CD4-positive, CD25-positive, alpha-beta regulatory T cell (primary cell): ENCODE results near the gene TEX53. TPM values are rescaled to one million over a fixed set of nuclear protein-coding genes. Genes with fewer than 3 reads are reported as not detected.
A peak's percentile ranks its signal among the peaks of the same experiment; 100 is the strongest.

Source experiments
- ATAC-seq, 2 donors: fragments of 150-1000 bp; cut with Tn5 transposase; one replicate each; pipeline ENCODE4 v1.10.0; 2021; ENCODE audit warnings: low read depth in 2 of 2, moderate number of reproducible peaks in 2 of 2, moderate library complexity in 1 of 2
- DNase-seq, 3 donors: peaks; one replicate each; pipeline versions ENCODE4 v3.0.0 to v3.0.0-alpha.2; 2012 to 2022; ENCODE audit warnings: mixed read lengths in 1 of 3
- H3K27ac ChIP-seq: one replicate; pipeline ENCODE4 v1.7.0; 2013; ENCODE audit warnings: mild to moderate bottlenecking, low read length; ENCODE audit not compliant: insufficient read depth, poor library complexity, severe bottlenecking
- H3K27me3 ChIP-seq: one replicate; pipeline ENCODE4 v1.7.0; 2013; ENCODE audit warnings: low read length; ENCODE audit not compliant: control insufficient read depth, insufficient read depth
- H3K36me3 ChIP-seq: one replicate; pipeline ENCODE4 v1.7.0; 2013; ENCODE audit warnings: mild to moderate bottlenecking, low read length, moderate library complexity; ENCODE audit not compliant: control insufficient read depth, insufficient read depth
- H3K4me1 ChIP-seq: 2 replicates; pipeline ENCODE4 v1.7.0; 2013; ENCODE audit warnings: mild to moderate bottlenecking, low read length; ENCODE audit not compliant: insufficient read depth, control insufficient read depth, poor library complexity, severe bottlenecking
- H3K4me3 ChIP-seq: one replicate; pipeline ENCODE4 v1.7.0; 2013; ENCODE audit warnings: low read depth, mild to moderate bottlenecking, low read length, moderate library complexity
- H3K9me3 ChIP-seq, 2 experiments: 1 replicate in 1 of 2; 2 replicates in 1 of 2; pipeline ENCODE4 v1.7.0; 2013; ENCODE audit warnings: low read length in 2 of 2, mild to moderate bottlenecking in 1 of 2, moderate library complexity in 1 of 2; ENCODE audit not compliant: control insufficient read depth in 2 of 2
- H3K27ac Mint-ChIP-seq, 3 donors: one replicate each; pipeline ENCODE4 v1.8.0; 2020 to 2022; ENCODE audit warnings: mild to moderate bottlenecking in 3 of 3, mixed read lengths in 3 of 3, moderate library complexity in 2 of 3
- H3K27me3 Mint-ChIP-seq: one replicate; pipeline ENCODE4 v1.8.0; 2022; ENCODE audit warnings: mild to moderate bottlenecking, mixed read lengths
- H3K36me3 Mint-ChIP-seq: one replicate; pipeline ENCODE4 v1.8.0; 2020; ENCODE audit warnings: mixed read lengths
- H3K4me1 Mint-ChIP-seq, 4 donors: one replicate each; pipeline ENCODE4 v1.8.0; 2020 to 2022; ENCODE audit warnings: mixed read lengths in 4 of 4, mild to moderate bottlenecking in 1 of 4
- H3K4me3 Mint-ChIP-seq, 4 donors: one replicate each; pipeline ENCODE4 v1.8.0; 2020 to 2022; ENCODE audit warnings: mild to moderate bottlenecking in 4 of 4, mixed read lengths in 4 of 4, moderate library complexity in 3 of 4
- H3K9me3 Mint-ChIP-seq, 7 donors: one replicate each; pipeline ENCODE4 v1.8.0; 2020 to 2022; ENCODE audit warnings: mixed read lengths in 7 of 7, mild to moderate bottlenecking in 3 of 7, moderate library complexity in 2 of 7
- polyA plus RNA-seq, 4 donors: library from polyadenylated mRNA; unstranded; fragments of 300-500 nt; fragmentation: Illumina TruSeq; gene quantifications; one replicate each; pipeline ENCODE4 v1.2.3, GENCODE V29; 2021
- total RNA-seq: library from RNA; stranded (reverse); gene quantifications from one replicate; pipeline ENCODE4 v1.2.3, GENCODE V29; 2022

TEX53 gene
- total and polyA plus RNA-seq, 5 donors from 2014 or later: not detected

DNA sequence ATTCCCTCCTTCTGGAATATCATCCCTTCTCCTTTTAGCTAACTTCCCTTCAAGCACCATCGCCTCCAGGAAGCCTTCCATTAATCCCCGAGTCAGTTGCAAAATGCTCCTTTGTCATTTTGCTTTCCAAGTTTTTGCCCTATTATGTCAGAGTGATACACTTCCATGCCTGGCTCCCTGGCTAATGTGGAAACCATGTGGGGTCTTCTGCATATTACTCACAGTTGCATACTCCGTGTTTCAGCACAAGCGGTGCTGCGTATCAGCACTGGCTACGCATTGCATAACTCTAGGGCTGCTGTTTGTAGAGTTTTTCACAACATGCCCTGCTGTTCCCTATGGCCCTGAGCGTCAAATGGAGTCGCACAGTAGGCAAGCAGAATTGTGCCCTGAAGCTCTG lies 1.9 kb downstream of the TEX53 start:
- H3K4me3 ChIP-seq: no peak overlapping the region
- no peak overlapping the region for H3K27ac Mint-ChIP-seq

DNA sequence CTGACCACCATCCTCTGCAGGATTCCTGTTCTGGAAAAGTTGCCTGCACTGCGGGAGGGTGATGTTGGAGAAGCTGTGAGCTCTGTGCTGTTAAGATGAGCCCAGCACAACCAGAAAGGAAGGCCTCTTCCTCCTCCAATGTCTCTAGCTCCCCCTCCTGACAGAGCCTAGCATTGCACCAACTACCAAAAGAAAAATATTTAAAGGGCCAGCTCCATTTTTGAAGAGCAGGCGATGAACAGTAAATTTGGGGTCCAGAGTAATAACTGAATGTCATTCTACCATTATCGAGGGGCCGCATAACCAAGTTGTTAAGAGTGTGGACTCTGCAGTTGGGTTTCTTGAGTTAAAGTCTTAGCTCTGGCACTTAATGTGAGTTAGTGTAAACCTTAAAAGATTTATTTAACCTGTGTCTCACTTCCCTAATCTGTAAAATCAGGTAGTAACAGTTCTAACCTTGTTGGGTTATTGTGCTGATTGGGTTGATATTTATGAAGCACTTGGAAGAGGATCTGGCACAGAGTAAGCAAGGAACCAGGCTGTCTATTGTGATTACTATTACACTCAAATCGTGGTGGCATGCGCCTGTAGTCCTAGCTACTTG lies 3.9 kb downstream of the TEX53 start:
- H3K9me3 ChIP-seq: no peaks in the 10 kb centered on the region
- H3K4me1 Mint-ChIP-seq: peaks cover 11 to 22% (median 18%) of the 10 kb centered on the region in 4 donors
- H3K9me3 Mint-ChIP-seq: no peaks in the 10 kb centered on the region
- H3K36me3 ChIP-seq: no peaks in the 10 kb centered on the region
- H3K36me3 Mint-ChIP-seq: peaks cover 7% of the 10 kb centered on the region
- H3K4me3 Mint-ChIP-seq: no peak overlapping the region
- ATAC-seq (peak; percentile 88 to 95), DNase-seq (peak; percentile 71 to 86 (median 84))
- no peaks in the 10 kb centered on the region for H3K27me3 Mint-ChIP-seq
- H3K4me3 ChIP-seq: no peak overlapping the region
- H3K4me1 ChIP-seq: peaks cover 16% of the 10 kb centered on the region
- H3K27ac ChIP-seq: no peak overlapping the region
- no peaks in the 10 kb centered on the region for H3K27me3 ChIP-seq
- H3K27ac Mint-ChIP-seq: peak overlapping the region in 2 of 3 donors; percentile 11 to 70

More for the DNA sequence above, 1.9 kb downstream of the TEX53 start:
- Mint-ChIP-seq H3K9me3 (no peaks in the 10 kb centered on the region), H3K27me3 (no peaks in the 10 kb centered on the region), H3K4me3 (no peak overlapping the region), H3K36me3 (peaks cover 13% of the 10 kb centered on the region), H3K4me1 (peaks cover 11 to 22% (median 19%) of the 10 kb centered on the region in 4 donors)
- DNase-seq: no peak
- H3K27me3 ChIP-seq: no peaks in the 10 kb centered on the region
- no peak overlapping the region for H3K27ac ChIP-seq
- H3K4me1 ChIP-seq: peaks cover 16% of the 10 kb centered on the region
- H3K36me3 ChIP-seq: no peaks in the 10 kb centered on the region
- H3K9me3 ChIP-seq: no peaks in the 10 kb centered on the region
- no peak for ATAC-seq

DNA sequence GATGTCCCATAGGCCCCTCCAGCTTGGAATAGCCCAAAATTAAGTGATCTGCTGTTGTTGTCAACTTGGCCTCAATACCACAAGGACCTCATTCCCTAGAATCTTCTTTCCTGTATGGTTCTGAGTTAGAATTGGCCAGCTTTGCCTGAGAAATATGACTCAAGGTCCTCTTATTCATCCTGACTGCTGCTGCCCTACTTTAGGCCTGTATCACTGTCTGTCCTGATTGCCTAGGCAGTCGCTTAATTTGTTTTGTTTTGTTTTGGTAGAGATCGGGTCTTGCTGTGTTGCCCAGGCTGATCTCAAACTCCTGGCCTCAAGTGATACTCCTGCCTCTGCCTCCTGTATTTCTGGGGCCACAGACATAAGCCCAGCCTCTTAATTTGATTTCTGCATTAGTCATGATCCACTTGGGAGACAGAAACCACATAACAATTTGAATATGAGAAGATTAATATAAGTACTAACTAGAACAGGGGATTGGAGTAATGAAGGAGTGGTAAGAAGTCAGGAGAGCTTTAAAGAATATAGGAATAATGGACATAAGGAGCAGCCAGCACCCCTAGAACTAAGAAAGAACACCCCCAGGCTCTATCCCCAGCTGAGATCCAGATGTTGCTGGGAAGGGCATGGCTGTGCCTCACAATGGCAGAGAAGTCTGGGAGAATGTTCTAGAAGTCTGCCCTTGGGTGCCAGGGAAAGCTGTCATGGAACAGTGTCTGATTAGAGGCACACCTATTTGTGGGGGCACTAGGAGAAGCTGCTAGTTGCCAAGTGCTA lies 4.6 kb downstream of the TEX53 start:
- Mint-ChIP-seq H3K36me3 (peaks cover 6% of the 10 kb centered on the region), H3K4me1 (peaks cover 11 to 22% (median 18%) of the 10 kb centered on the region in 4 donors), H3K27ac (peak overlapping the region; percentile 11 to 87 (median 70)), H3K27me3 (no peaks in the 10 kb centered on the region), H3K4me3 (no peak overlapping the region), H3K9me3 (no peaks in the 10 kb centered on the region)
- Histone ChIP-seq H3K27ac (no peak overlapping the region), H3K4me1 (peaks cover 16% of the 10 kb centered on the region), H3K36me3 (no peaks in the 10 kb centered on the region), H3K4me3 (no peak overlapping the region), H3K9me3 (no peaks in the 10 kb centered on the region), H3K27me3 (no peaks in the 10 kb centered on the region)
- DNase-seq (no peak), ATAC-seq (no peak)

DNA sequence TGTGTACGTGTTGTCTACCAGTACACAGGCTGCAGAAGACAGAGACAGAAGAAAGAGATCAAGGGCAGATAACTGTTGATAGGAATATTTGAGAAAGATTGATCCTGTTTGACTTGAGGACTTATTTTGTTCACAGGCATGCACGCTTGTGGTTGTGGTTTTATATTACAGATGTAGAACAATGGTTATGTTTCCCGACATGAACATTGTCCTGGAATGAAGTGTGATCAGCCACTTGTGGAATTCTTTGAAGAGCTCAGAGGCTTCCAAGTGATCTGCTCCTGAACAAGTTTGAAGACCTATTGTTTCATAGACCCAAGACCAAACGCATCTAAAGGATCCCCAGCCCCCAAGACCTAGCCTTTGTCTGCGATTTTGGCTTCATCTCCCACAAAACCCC lies 13.7 kb downstream of the TEX53 start:
- DNase-seq (no peak), ATAC-seq (no peak)
- no peak overlapping the region for H3K4me3 Mint-ChIP-seq
- H3K27me3 Mint-ChIP-seq: no peaks in the 10 kb centered on the region
- Histone ChIP-seq H3K36me3 (peaks cover 34% of the 10 kb centered on the region), H3K27ac (no peak overlapping the region), H3K9me3 (no peaks in the 10 kb centered on the region), H3K4me3 (no peak overlapping the region), H3K27me3 (no peaks in the 10 kb centered on the region), H3K4me1 (no peaks in the 10 kb centered on the region)
- peak overlapping the region in 1 of 3 donors; percentile 2 for H3K27ac Mint-ChIP-seq
- peaks cover 0 to 4% (median 1%) of the 10 kb centered on the region in 4 donors for H3K4me1 Mint-ChIP-seq
- H3K9me3 Mint-ChIP-seq: peaks cover 0 to 3% (median 0%) of the 10 kb centered on the region in 7 donors
- peaks cover 35% of the 10 kb centered on the region for H3K36me3 Mint-ChIP-seq

DNA sequence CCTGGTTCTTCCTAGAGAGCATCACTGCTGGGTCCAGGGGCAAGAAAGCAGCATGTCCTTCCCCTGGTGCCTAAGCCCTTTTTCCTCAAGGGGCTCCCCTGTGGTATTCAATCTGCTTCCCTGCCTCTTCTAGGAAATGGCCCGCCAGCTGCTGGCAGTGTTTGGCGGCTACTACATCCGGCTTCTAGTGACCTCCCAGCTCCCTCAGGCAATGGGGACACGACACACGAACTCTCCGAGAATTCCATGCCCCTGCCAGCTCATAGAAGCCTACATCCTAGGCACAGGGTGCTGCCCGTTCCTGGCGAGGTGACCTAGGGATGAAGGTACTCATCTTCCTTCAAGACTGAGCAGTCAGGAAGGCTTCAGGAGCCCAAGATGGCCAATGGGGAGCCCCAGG lies 14.6 kb downstream of the TEX53 start:
- Mint-ChIP-seq H3K4me3 (no peak overlapping the region), H3K9me3 (peaks cover 0 to 3% (median 0%) of the 10 kb centered on the region in 7 donors), H3K36me3 (peaks cover 42% of the 10 kb centered on the region), H3K4me1 (peaks cover 0 to 4% (median 1%) of the 10 kb centered on the region in 4 donors), H3K27ac (no peak overlapping the region), H3K27me3 (no peaks in the 10 kb centered on the region)
- peaks cover 39% of the 10 kb centered on the region for H3K36me3 ChIP-seq
- ATAC-seq (no peak), DNase-seq (no peak)
- H3K27ac ChIP-seq: no peak overlapping the region
- H3K27me3 ChIP-seq: no peaks in the 10 kb centered on the region
- H3K4me3 ChIP-seq: no peak overlapping the region
- no peaks in the 10 kb centered on the region for H3K4me1 ChIP-seq
- H3K9me3 ChIP-seq: no peaks in the 10 kb centered on the region

DNA sequence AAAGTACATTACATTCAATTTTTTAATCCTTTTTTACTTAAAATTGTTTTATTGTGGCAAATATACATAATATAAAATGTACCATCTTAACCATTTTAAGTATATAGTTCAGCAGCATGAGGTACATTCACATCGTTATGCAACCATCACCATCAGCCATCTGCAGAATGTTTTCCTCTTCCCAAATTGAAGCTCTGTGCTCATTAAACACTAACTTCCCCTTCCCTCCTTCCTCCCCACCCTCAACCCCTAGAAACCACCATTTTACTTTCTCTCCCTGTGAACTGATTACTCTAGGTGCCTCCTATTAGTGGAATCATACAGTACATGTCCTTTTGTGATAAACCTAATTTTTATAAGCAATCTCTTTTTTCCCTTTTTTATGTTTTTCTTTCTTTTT lies 15.6 kb downstream of the TEX53 start:
- ATAC-seq: no peak
- peaks cover 39% of the 10 kb centered on the region for H3K36me3 ChIP-seq
- Mint-ChIP-seq H3K27me3 (no peaks in the 10 kb centered on the region), H3K27ac (peak overlapping the region; percentile 31 to 87 (median 39)), H3K4me1 (peaks cover 0 to 4% (median 1%) of the 10 kb centered on the region in 4 donors), H3K4me3 (no peak overlapping the region), H3K9me3 (no peaks in the 10 kb centered on the region), H3K36me3 (peaks cover 42% of the 10 kb centered on the region)
- no peak overlapping the region for H3K27ac ChIP-seq
- H3K4me1 ChIP-seq: no peaks in the 10 kb centered on the region
- no peaks in the 10 kb centered on the region for H3K9me3 ChIP-seq
- no peak overlapping the region for H3K4me3 ChIP-seq
- no peak for DNase-seq
- no peaks in the 10 kb centered on the region for H3K27me3 ChIP-seq

DNA sequence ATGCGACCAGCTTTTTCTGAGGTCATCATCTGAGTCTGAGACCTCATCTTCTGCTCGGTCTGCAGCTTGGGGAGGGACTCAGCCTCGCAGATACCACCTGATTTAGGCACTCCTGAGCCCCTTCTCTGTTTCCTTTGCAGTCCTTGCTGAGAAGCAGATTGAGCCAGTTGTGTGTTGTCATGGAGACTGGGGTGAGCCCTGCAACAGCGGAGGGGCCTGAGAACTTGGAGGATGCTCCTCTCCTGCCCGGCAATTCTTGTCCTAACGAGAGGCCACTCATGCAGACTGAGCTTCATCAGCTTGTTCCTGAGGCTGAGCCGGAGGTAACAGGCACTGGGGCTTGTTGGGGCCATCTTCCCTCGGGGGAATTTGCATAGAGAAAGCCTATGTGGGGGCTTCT lies 19.2 kb downstream of the TEX53 start:
- Histone ChIP-seq H3K4me3 (no peak overlapping the region), H3K27me3 (no peaks in the 10 kb centered on the region), H3K27ac (no peak overlapping the region), H3K36me3 (peaks cover 37% of the 10 kb centered on the region), H3K9me3 (no peaks in the 10 kb centered on the region), H3K4me1 (no peaks in the 10 kb centered on the region)
- H3K4me1 Mint-ChIP-seq: peaks cover 0 to 6% (median 1%) of the 10 kb centered on the region in 4 donors
- peak overlapping the region in 1 of 3 donors; percentile 36 for H3K27ac Mint-ChIP-seq
- peaks cover 36% of the 10 kb centered on the region for H3K36me3 Mint-ChIP-seq
- no peak overlapping the region for H3K4me3 Mint-ChIP-seq
- no peaks in the 10 kb centered on the region for H3K9me3 Mint-ChIP-seq
- no peaks in the 10 kb centered on the region for H3K27me3 Mint-ChIP-seq
- DNase-seq (no peak), ATAC-seq (no peak)
